ENCODE results near the gene XPNPEP1. TPM values are rescaled to one million over a fixed set of nuclear protein-coding genes. Genes with fewer than 3 reads are reported as not detected.

Gene XPNPEP1
- total RNA-seq, 4 donors from 2014 or later: 52.8 to 101 (median 77.6) TPM

DNA sequence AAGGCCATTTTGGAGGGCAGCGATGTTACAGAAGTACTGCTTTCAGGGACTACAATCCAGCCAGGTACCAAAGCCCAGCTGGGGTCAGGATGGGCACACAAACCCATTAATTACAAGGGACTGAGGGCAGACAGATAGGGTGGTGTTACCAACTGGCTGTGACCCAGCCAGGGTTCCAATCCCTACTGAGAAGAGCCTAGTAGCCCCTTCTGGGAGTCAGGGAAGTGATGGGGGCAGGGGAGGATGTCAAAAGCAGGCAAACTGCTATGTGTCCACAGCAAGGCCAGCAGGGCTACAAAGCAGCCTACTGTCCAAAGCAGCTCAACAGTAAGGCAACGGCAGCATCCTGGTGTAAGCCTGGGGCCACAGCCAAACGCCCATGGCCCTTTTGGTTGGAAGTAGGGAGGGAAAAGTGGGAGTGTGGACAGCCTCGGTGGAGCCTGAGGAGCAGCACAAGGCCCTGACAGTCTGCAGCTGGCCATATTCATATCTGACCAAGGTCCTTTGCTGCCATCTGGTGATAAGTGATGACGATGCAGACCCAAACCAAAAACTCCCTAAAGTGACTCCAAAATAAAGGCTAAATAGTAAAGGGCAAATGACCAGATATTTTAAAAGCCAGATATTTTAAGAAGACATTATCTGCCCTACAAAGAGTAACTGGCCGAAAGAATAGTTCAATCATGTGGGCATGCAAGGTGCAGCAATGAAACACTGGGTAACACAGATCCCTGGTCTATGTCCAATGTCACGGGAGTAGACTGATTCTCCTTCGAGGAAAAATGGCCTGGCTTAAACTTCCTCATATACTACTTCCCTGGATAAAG is 56.9 kb downstream of the XPNPEP1 start:
- ATAC-seq (ENCODE audit: low FRiP score): no peak

GRCh38 chr10:109863775-109864174 is 59.5 kb downstream of the XPNPEP1 start:
- DNase-seq (ENCODE audit: low spot score) (no peak), ATAC-seq (ENCODE audit: low FRiP score) (no peak)
- no peak for TF ChIP-seq CTCF (IDR thresholded peaks at IDR 0.05)

More for the DNA sequence above, 56.9 kb downstream of the XPNPEP1 start:
- DNase-seq (ENCODE audit: low spot score): no peak
- TF ChIP-seq CTCF (IDR thresholded peaks at IDR 0.05): no peak

GRCh38 chr10:109862738-109863137 is 60.6 kb downstream of the XPNPEP1 start:
- DNase-seq (ENCODE audit: low spot score) (no peak), ATAC-seq (ENCODE audit: low FRiP score) (no peak)
- no peak for TF ChIP-seq CTCF (IDR thresholded peaks at IDR 0.05)

- no peak for TF ChIP-seq CTCF (IDR thresholded peaks at IDR 0.05)
- no peak for DNase-seq (ENCODE audit: low spot score)
- ATAC-seq (ENCODE audit: low FRiP score): no peak
Measured at GRCh38 chr10:109862041-109862440, 61.3 kb downstream of the XPNPEP1 start.

GRCh38 chr10:109861081-109861480 is 62.2 kb downstream of the XPNPEP1 start:
- no peak for TF ChIP-seq CTCF (IDR thresholded peaks at IDR 0.05)
- no peak for ATAC-seq (ENCODE audit: low FRiP score)

GRCh38 chr10:109859221-109859620 is 64.1 kb downstream of the XPNPEP1 start:
- no peak for ATAC-seq (ENCODE audit: low FRiP score)
- TF ChIP-seq CTCF (IDR thresholded peaks at IDR 0.05): no peak
- DNase-seq (ENCODE audit: low spot score): no peak

More at GRCh38 chr10:109861081-109861480, 62.2 kb downstream of the XPNPEP1 start:
- DNase-seq (ENCODE audit: low spot score): no peak

- DNase-seq (ENCODE audit: low spot score): no peak
- no peak for TF ChIP-seq CTCF (IDR thresholded peaks at IDR 0.05)
- ATAC-seq (ENCODE audit: low FRiP score): no peak
Measured at GRCh38 chr10:109855746-109856145, 67.6 kb downstream of the XPNPEP1 start.
